Measurements from ENCODE around the gene BTBD9.

DNA sequence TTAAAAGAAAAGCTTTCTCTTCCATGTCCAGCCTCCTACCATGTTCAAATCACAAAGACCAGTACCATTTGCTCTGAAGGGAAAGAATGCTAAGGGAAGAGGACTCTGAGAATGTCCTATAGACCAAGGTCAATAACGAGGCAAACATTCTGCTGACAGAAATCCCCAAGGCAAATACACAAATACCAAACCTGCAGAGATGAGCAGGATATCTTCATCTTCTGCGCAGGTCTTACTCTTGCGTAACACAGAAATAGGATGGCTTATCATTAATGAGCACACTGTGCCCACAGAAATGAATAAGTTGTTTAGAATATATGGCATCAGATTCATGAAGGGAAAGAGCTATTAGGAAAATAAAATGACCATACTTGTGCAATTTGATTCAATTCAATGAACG, 137.3 kb downstream of the BTBD9 start:
- TF ChIP-seq, protein P1, sequence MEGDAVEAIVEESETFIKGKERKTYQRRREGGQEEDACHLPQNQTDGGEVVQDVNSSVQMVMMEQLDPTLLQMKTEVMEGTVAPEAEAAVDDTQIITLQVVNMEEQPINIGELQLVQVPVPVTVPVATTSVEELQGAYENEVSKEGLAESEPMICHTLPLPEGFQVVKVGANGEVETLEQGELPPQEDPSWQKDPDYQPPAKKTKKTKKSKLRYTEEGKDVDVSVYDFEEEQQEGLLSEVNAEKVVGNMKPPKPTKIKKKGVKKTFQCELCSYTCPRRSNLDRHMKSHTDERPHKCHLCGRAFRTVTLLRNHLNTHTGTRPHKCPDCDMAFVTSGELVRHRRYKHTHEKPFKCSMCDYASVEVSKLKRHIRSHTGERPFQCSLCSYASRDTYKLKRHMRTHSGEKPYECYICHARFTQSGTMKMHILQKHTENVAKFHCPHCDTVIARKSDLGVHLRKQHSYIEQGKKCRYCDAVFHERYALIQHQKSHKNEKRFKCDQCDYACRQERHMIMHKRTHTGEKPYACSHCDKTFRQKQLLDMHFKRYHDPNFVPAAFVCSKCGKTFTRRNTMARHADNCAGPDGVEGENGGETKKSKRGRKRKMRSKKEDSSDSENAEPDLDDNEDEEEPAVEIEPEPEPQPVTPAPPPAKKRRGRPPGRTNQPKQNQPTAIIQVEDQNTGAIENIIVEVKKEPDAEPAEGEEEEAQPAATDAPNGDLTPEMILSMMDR (IDR thresholded peaks at IDR 0.05; ENCODE audit: low read depth, low read length, poor library complexity, severe bottlenecking) = no peak
- TF ChIP-seq EZH2phosphoT487 (IDR thresholded peaks at IDR 0.05; ENCODE audit: borderline replicate concordance, low read length) = no peak

Measured in DOHH2 (cell line).